K562 (cell line): ENCODE data around the gene FAM117B. TPM values are rescaled to one million over a fixed set of nuclear protein-coding genes. Genes with fewer than 3 reads are reported as not detected.

Experiments
- ATAC-seq: fragments of 200-7000 bp; cut with Tn5 transposase; 3 replicates; pipeline ENCODE4 v1.9.1; 2020; ENCODE audit warnings: moderate library complexity
- BruUV-seq: library from RNA; stranded (reverse); fragments of 400-500 nt; replicated peaks from 2 replicates; lab custom pipeline; 2021; lab: Mats Ljungman, UMichigan
- CTCF ChIA-PET: fragments of 300-600 bp; formaldehyde crosslinking; extraction: SDS; loops from one replicate; lab custom pipeline; 2021; ENCODE audit warnings: low intra/inter-chr PET ratio; lab: Yijun Ruan, JAX
- POLR2A ChIA-PET: fragments of 300-600, 350-650 bp; sonication (Branson Sonifier 250); formaldehyde crosslinking; extraction: SDS; loops from one replicate; lab custom pipeline; 2021; ENCODE audit warnings: antibody characterized with exemption, inconsistent platforms; lab: Yijun Ruan, JAX
- DNase-seq, 4 experiments: peaks; one replicate each; pipeline versions ENCODE4 v3.0.0 to v3.0.0-alpha.2; 2011 to 2018; ENCODE audit warnings: low spot score in 3 of 4, mixed read lengths in 3 of 4; ENCODE audit errors: extremely low read depth in 1 of 4
- FAIRE-seq: peaks from 2 replicates; lab custom pipeline; 2011; peaks lifted over from hg19 to GRCh38; lab: Jason Lieb, UNC
- H2AFZ ChIP-seq: 2 replicates; pipeline ENCODE4 v1.6.0; 2011; ENCODE audit warnings: low read depth, low read length, control low read depth, inconsistent platforms
- H3K27ac ChIP-seq: fragments of 200-600 bp; 3 replicates; pipeline ENCODE4 v1.8.0; 2011; ENCODE audit warnings: low read depth, mild to moderate bottlenecking, control low read depth, inconsistent platforms, low read length, moderate library complexity, mixed read lengths; ENCODE audit errors: extremely low read depth
- H3K27me3 ChIP-seq, 2 experiments: fragments of 300-600 bp in 1 of 2; 2 replicates in 1 of 2; 3 replicates in 1 of 2; pipeline versions ENCODE4 v1.6.0 to v1.8.0; 2011; ENCODE audit warnings: inconsistent platforms in 2 of 2, low read length in 2 of 2, mild to moderate bottlenecking in 1 of 2, mixed read lengths in 1 of 2, moderate library complexity in 1 of 2; ENCODE audit not compliant: control insufficient read depth in 2 of 2, insufficient read depth in 2 of 2
- H3K36me3 ChIP-seq: fragments of 300-600 bp; 3 replicates; pipeline ENCODE4 v1.8.0; 2011; ENCODE audit warnings: mild to moderate bottlenecking, low read length, inconsistent platforms; ENCODE audit not compliant: control insufficient read depth, insufficient read depth
- H3K4me1 ChIP-seq, 2 experiments: fragments of 200-600 bp in 1 of 2; replicated peaks in 1 of 2; 2 replicates in 1 of 2; 3 replicates in 1 of 2; pipeline versions ENCODE4 v1.5.1 to v1.8.0; 2011; ENCODE audit warnings: inconsistent platforms in 2 of 2, low read length in 2 of 2, mild to moderate bottlenecking in 1 of 2, mixed read lengths in 1 of 2, moderate library complexity in 1 of 2; ENCODE audit not compliant: control insufficient read depth in 2 of 2, insufficient read depth in 2 of 2
- H3K4me2 ChIP-seq: 2 replicates; pipeline ENCODE4 v1.6.1; 2011; ENCODE audit warnings: low read length, control low read depth, inconsistent platforms, mixed read lengths; ENCODE audit not compliant: insufficient read depth
- H3K4me3 ChIP-seq: fragments of 200-600 bp; sonication (generic), shearing (Covaris generic); 2 replicates; pipeline ENCODE4 v1.5.1; 2016; ENCODE audit warnings: control low read depth, inconsistent platforms
- H3K79me2 ChIP-seq: fragments of 200-600 bp; 3 replicates; pipeline ENCODE4 v1.8.0; 2011; ENCODE audit warnings: low read length, inconsistent platforms; ENCODE audit not compliant: control insufficient read depth, insufficient read depth
- H3K9ac ChIP-seq, 2 experiments: 2 replicates each; pipeline versions ENCODE4 v1.6.0 to v1.6.1; 2011; ENCODE audit warnings: low read depth in 2 of 2, low read length in 2 of 2, control low read depth in 1 of 2, inconsistent platforms in 1 of 2, mild to moderate bottlenecking in 1 of 2, mixed read lengths in 1 of 2; ENCODE audit not compliant: insufficient read depth in 1 of 2
- H3K9me1 ChIP-seq: one replicate; pipeline ENCODE4 v1.6.0; 2011; ENCODE audit warnings: inconsistent platforms, mild to moderate bottlenecking, low read length, moderate library complexity; ENCODE audit not compliant: control insufficient read depth, insufficient read depth
- H3K9me3 ChIP-seq: replicated peaks from 2 replicates; pipeline ENCODE4 v1.5.1; 2011; ENCODE audit warnings: low read depth, low read length, inconsistent platforms; ENCODE audit not compliant: control insufficient read depth, insufficient read depth
- H4K20me1 ChIP-seq: replicated peaks from 2 replicates; pipeline ENCODE4 v1.6.1; 2011; ENCODE audit warnings: low read length, inconsistent platforms, mixed read lengths; ENCODE audit not compliant: control insufficient read depth, insufficient read depth
- FOXK2 ChIP-seq, 2 experiments: fragments of 450-650 bp; IDR thresholded peaks in 1 of 2; conservative IDR thresholded peaks in 1 of 2; 2 replicates each; pipeline ENCODE4 v1.6.1; 2016; ENCODE audit warnings: low read depth in 2 of 2, mild to moderate bottlenecking in 1 of 2
- HNRNPL ChIP-seq: fragments of 200-400 bp; formaldehyde crosslinking; IDR thresholded peaks from 2 replicates; pipeline ENCODE4 v1.6.1; 2017; ENCODE audit warnings: low read depth, mild to moderate bottlenecking, low read length
- SETDB1 ChIP-seq: IDR thresholded peaks from one replicate; pipeline ENCODE4 v1.6.1; 2012; ENCODE audit warnings: low read length, control low read depth, inconsistent platforms
- SLC30A9 ChIP-seq: fragments of 250-450 bp; sonication (Bioruptor Pico); IDR thresholded peaks from 2 replicates; pipeline ENCODE4 v1.8.0; 2022; ENCODE audit warnings: mild to moderate bottlenecking, moderate library complexity
- SRSF7 ChIP-seq: fragments of 200-400 bp; formaldehyde crosslinking; optimal IDR thresholded peaks from 2 replicates; pipeline ENCODE3; 2017; ENCODE audit warnings: mild to moderate bottlenecking, low read depth, low read length
- XRCC5 ChIP-seq: fragments of 200-400 bp; formaldehyde crosslinking; IDR thresholded peaks from 2 replicates; pipeline ENCODE4 v1.6.1; 2017; ENCODE audit warnings: low read depth, mild to moderate bottlenecking, low read length
- ZNF740 ChIP-seq, 3 experiments: fragments of 200-800 bp in 1 of 3; sonication (Bioruptor generic) in 1 of 3; sonication (generic) in 1 of 3; formaldehyde crosslinking in 1 of 3; IDR thresholded peaks; 2 replicates each; pipeline versions ENCODE4 v1.6.1 to v1.8.0; 2016 to 2022; ENCODE audit warnings: mild to moderate bottlenecking in 2 of 3, missing compliant biosample characterization in 2 of 3, missing genetic modification characterization in 2 of 3, missing genetic modification reagents in 1 of 3
- ZNF75A ChIP-seq: fragments of 450-650 bp; formaldehyde crosslinking; IDR thresholded peaks from 2 replicates; pipeline ENCODE4 v1.4.0; 2020; ENCODE audit warnings: mild to moderate bottlenecking
- WGBS: fragments of 100-300 bp; shearing (Covaris generic); methylation state at CpG from one replicate; pipeline ENCODE4 v1.1.6; 2016; ENCODE audit warnings: low coverage, mixed read lengths; ENCODE audit not compliant: insufficient coverage; ENCODE audit errors: missing lambda C conversion rate; 5-methylcytosine and 5-hydroxymethylcytosine counted together
- in situ Hi-C: fragments of 300-500 bp; cut with MboI; formaldehyde crosslinking; loops from 4 replicates; pipeline ENCODE4 v1.15.0; 2018; ENCODE audit warnings: inconsistent platforms, mixed read lengths
- intact Hi-C: fragments of 100-400 bp; cut with micrococcal nuclease; formaldehyde crosslinking; loops from 2 replicates; pipeline ENCODE4 v1.14.2; 2022
- polyA plus RNA-seq, 8 experiments: library from polyadenylated mRNA; depleted of rRNA in 4 of 8; stranded (reverse) in 5 of 8; unstranded in 3 of 8; fragments of >200 nt; fragmentation: Nextera tagmentation in 2 of 8; fragmentation: Illumina TruSeq in 1 of 8; extraction: Ambion mirVana in 2 of 8; extraction: Trizol in 1 of 8; gene quantifications; 2 replicates each; pipeline versions ENCODE4 v1.2.1 to v1.2.3, GENCODE V29; 2011 to 2014; ENCODE audit warnings: inconsistent platforms in 1 of 8, missing spikeins in 1 of 8
- total RNA-seq, 7 experiments: library from RNA; depleted of rRNA in 6 of 7; stranded (reverse); fragments of >200 nt in 6 of 7; fragmentation: Illumina TruSeq in 2 of 7; extraction: Trizol in 2 of 7; gene quantifications; 2 replicates each; pipeline versions ENCODE4 v1.2.1 to v1.2.3, GENCODE V29; 2011 to 2021; ENCODE audit warnings: low replicate concordance in 1 of 7
- TF ChIP-seq, protein P1 (sequence below): fragments of 450-650 bp; formaldehyde crosslinking; IDR thresholded peaks from 2 replicates; pipeline ENCODE4 v1.4.0; 2020; ENCODE audit warnings: mild to moderate bottlenecking, moderate library complexity

FAM117B gene
- total and polyA plus RNA-seq, 9 of the 15 experiments (the other 6 are each of a cell fraction or from before 2014, with no cell fraction given) = 1.6 to 5.2 (median 2.6) TPM

GRCh38 chr2:202588647-202589581, 45.9 kb upstream of the FAM117B start:
- DNase-seq (peak; percentile 65 to 75 (median 68)), ATAC-seq (peak; percentile 97), FAIRE-seq (peak; percentile 86)
- Histone ChIP-seq H4K20me1 (no peaks in the 10 kb centered on the region), H3K9me3 (no peaks in the 10 kb centered on the region), H2AFZ (peak overlapping the region; percentile 89), H3K27ac (no peak overlapping the region), H3K9ac (0 out of 4 replicates have a peak overlapping the region, but pooled peaks of 1 of the 2 experiments have one; percentile 48), H3K9me1 (no peaks in the 10 kb centered on the region), H3K79me2 (no peaks in the 10 kb centered on the region), H3K36me3 (no peaks in the 10 kb centered on the region), H3K4me1 (peaks cover 3 to 4% of the 10 kb centered on the region in 2 experiments; a peak in 3 of 5 replicates), H3K27me3 (no peaks in the 10 kb centered on the region), H3K4me3 (no peak overlapping the region), H3K4me2 (peak overlapping the region; percentile 57)
- in situ Hi-C loops = loop anchor here (25.0 kb wide), 1 partner anchor 873 kb away; no protein-coding TSS in a partner anchor
- WGBS = 23% methylated on average over 16 of the region's 17 CpGs
- ChIA-PET CTCF (interaction anchor here (0.9 kb wide), 1 partner anchor 534 kb away, joined by 4 read pairs; no protein-coding TSS in a partner anchor), POLR2A (interaction anchor here (0.7 kb wide), 1 partner anchor 1430 kb away, joined by 3 read pairs; no protein-coding TSS in a partner anchor)
- intact Hi-C loops = loop anchor here (5.0 to 10.0 kb wide), 6 partner anchors 43 to 1228 kb away; partner anchors contain the start of genes CYP20A1, FAM117B and ICA1L
- no TSS peak for BruUV-seq
- TF ChIP-seq FOXK2 (conservative IDR thresholded peaks at IDR 0.05 in 1 of 2, IDR thresholded peaks at IDR 0.05 in 1 of 2; ENCODE audit: low read depth in 2 of 2) = peak; percentile 54 to 76; a peak in 3 of 4 replicates
- no peak for TF ChIP-seq SLC30A9
- no peak for TF ChIP-seq HNRNPL
- TF ChIP-seq, protein P1, sequence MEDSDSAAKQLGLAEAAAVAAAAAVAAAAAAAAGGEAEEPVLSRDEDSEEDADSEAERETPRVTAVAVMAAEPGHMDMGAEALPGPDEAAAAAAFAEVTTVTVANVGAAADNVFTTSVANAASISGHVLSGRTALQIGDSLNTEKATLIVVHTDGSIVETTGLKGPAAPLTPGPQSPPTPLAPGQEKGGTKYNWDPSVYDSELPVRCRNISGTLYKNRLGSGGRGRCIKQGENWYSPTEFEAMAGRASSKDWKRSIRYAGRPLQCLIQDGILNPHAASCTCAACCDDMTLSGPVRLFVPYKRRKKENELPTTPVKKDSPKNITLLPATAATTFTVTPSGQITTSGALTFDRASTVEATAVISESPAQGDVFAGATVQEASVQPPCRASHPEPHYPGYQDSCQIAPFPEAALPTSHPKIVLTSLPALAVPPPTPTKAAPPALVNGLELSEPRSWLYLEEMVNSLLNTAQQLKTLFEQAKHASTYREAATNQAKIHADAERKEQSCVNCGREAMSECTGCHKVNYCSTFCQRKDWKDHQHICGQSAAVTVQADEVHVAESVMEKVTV (CRISPR knock-in tag) = peak; percentile 65
- peak; percentile 69; the same call in 1 of the 2 replicates for TF ChIP-seq XRCC5
- TF ChIP-seq ZNF75A (CRISPR knock-in tag) = no peak
- no peak for TF ChIP-seq ZNF740 (CRISPR knock-in tag; IDR thresholded peaks at IDR 0.05)
- TF ChIP-seq ZNF740 (tag; IDR thresholded peaks at IDR 0.05) = no peak
- no peak for TF ChIP-seq SETDB1
- TF ChIP-seq SRSF7 = no peak
